HG02571 (cell line): Measurements from ENCODE around the gene ISOC1.

ENCODE experiments used
- ATAC-seq: cut with Tn5 transposase; IDR thresholded peaks from one replicate; pipeline ENCODE4 v1.9.1; 2021; ENCODE audit warnings: mild to moderate bottlenecking, moderate library complexity; ENCODE audit not compliant: unreplicated experiment

Gene ISOC1

GRCh38 chr5:129094087-129094923 is at the start of gene ISOC1:
TSS of gene ISOC1 (plus strand) at chr5:129094749. CDS start at chr5:129094767, 18 bp downstream.
- peak; percentile 88 for ATAC-seq

- ATAC-seq: no peak
Observed at GRCh38 chr5:129046151-129046550, 48.4 kb upstream of the ISOC1 start.

- no peak for ATAC-seq
Observed at GRCh38 chr5:129048509-129048908, 46.0 kb upstream of the ISOC1 start.

- no peak for ATAC-seq
Observed at GRCh38 chr5:129049126-129049799, 45.3 kb upstream of the ISOC1 start.

GRCh38 chr5:129051283-129051682 is 43.3 kb upstream of the ISOC1 start:
- no peak for ATAC-seq

GRCh38 chr5:129053438-129053837 is 41.1 kb upstream of the ISOC1 start:
- ATAC-seq: no peak

GRCh38 chr5:129057329-129057728 is 37.2 kb upstream of the ISOC1 start:
- no peak for ATAC-seq

- ATAC-seq: no peak
Observed at GRCh38 chr5:129061849-129062248, 32.7 kb upstream of the ISOC1 start.

GRCh38 chr5:129063483-129064113 is 31.0 kb upstream of the ISOC1 start:
- ATAC-seq: no peak

GRCh38 chr5:129065721-129066120 is 28.8 kb upstream of the ISOC1 start:
- ATAC-seq: no peak

GRCh38 chr5:129067745-129068144 is 26.8 kb upstream of the ISOC1 start:
- ATAC-seq: no peak

- ATAC-seq: peak; percentile 74
Observed at GRCh38 chr5:129069292-129069691, 25.3 kb upstream of the ISOC1 start.

- ATAC-seq: no peak
Observed at GRCh38 chr5:129073111-129073510, 21.4 kb upstream of the ISOC1 start.

GRCh38 chr5:129074903-129075302 is 19.6 kb upstream of the ISOC1 start:
- ATAC-seq: no peak

GRCh38 chr5:129077433-129078075 is 17.0 kb upstream of the ISOC1 start:
- ATAC-seq: no peak

GRCh38 chr5:129078247-129078646 is 16.3 kb upstream of the ISOC1 start:
- ATAC-seq: no peak

GRCh38 chr5:129078660-129079059 is 15.9 kb upstream of the ISOC1 start:
- ATAC-seq: no peak

GRCh38 chr5:129079496-129079895 is 15.1 kb upstream of the ISOC1 start:
- ATAC-seq: no peak

- no peak for ATAC-seq
Observed at GRCh38 chr5:129080766-129081165, 13.8 kb upstream of the ISOC1 start.

GRCh38 chr5:129082225-129083136 is 12.1 kb upstream of the ISOC1 start:
- ATAC-seq: no peak
